ENCODE results near the gene HOXC4.
"Not testable (repeated sequence)": the region's sequence is repeated elsewhere in the genome, so short reads cannot be mapped to it uniquely, and the experiment has no call there.

Gene HOXC4

DNA sequence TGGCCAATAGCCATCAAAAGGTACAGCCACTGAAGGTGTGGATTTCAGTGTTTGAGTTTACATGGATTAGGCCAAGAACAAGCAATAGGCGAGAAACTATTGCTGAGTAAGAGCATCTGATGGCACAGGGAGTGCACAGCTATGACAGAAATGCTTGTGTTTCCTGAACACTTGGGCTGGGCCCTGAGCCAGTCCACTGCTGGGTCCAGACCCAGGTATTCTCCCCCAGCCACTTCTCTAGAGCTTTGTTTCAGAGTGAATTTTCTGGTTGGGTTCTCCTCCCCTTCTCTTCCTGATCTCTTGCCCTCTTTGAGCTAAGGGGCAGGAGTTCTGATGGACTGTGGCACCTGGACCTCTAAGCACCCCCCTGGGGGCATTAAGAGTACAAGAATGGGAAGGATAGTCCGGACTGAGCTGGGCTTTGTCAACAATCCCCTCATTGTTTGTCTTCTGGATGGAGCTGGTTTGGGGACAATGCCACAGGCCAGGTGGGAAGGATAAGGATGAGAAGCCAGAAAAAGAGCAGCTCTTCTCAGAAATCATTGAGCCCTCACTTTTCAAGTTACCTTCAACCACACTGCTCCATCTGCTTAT lies 12.4 kb upstream of the HOXC4 start:
- no peak for DNase-seq

DNA sequence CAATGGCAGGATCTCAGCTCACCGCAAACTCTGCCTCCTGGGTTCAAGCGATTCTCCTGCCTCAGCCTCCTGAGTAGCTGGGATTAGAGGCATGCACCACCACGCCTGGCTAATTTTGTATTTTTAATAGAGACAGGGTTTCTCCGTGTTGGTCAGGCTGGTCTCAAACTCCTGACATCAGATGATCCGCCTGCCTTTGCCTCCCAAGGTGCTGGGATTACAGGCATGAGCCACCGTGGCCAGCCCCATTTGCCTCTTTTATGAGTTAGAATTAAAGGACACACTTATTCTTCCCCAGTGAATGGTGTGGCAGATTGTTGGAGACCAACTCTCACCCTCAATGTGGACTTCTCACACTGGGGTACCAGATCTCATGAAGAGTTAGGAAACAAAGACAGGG lies 11.6 kb upstream of the HOXC4 start:
- not testable (repeated sequence) for DNase-seq

- DNase-seq: no peak
Observed at GRCh38 chr12:54042970-54043853, 10.4 kb upstream of the HOXC4 start.

GRCh38 chr12:54044425-54045103 lies 9.1 kb upstream of the HOXC4 start:
- no peak for DNase-seq

DNA sequence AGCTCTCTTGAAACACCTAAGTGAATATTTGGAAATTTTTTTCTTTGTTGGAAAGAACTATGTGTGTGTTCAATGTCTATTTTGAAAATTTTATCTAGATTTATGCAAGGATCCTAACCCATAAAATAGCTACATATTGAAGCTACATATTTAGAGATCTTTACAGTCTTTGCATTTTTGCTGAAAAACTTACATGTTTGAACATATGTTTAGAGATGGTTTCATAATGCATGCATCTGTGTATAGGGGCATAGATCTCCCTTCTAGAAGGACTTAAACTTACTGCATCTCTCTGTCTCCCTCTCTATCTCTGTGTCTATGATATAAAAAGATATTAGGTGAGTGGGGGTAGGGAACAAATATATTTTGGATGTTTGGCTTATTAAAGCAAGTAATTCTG lies 8.2 kb upstream of the HOXC4 start:
- DNase-seq: no peak

DNA sequence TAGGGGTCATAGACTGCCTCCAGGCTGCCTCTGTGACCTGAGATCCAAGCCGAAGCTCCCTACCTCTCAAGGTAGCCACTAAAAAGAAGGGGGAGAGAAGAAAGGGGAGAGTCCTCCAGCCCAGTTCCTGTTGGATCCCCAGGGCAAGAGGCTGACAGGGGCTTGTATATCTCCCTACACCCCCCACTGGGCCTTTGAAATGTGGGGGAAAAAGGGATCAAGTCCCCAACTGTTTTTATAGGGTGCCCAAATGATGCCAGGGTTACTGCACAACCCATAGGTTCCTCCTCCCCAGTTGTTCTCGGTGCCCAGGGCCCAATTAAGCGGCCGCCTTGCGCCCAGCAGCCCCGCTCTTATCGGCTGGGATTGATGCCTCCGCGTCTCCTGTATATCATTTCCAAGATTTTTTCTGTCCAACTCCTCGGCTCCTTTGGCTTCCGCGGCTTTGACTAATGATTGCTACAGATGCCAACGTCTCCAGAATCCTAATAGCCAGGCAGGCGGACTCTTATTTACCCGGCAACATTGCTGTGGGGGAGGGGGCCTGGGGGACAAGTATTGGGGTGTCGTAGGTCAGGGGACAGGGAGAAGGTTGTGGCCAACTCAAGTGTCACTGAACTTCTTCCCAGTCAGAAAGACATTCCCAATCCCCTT lies 7.6 kb upstream of the HOXC4 start:
- no peak for DNase-seq

- DNase-seq: no peak
Observed at GRCh38 chr12:54046809-54047159, 6.9 kb upstream of the HOXC4 start.

DNA sequence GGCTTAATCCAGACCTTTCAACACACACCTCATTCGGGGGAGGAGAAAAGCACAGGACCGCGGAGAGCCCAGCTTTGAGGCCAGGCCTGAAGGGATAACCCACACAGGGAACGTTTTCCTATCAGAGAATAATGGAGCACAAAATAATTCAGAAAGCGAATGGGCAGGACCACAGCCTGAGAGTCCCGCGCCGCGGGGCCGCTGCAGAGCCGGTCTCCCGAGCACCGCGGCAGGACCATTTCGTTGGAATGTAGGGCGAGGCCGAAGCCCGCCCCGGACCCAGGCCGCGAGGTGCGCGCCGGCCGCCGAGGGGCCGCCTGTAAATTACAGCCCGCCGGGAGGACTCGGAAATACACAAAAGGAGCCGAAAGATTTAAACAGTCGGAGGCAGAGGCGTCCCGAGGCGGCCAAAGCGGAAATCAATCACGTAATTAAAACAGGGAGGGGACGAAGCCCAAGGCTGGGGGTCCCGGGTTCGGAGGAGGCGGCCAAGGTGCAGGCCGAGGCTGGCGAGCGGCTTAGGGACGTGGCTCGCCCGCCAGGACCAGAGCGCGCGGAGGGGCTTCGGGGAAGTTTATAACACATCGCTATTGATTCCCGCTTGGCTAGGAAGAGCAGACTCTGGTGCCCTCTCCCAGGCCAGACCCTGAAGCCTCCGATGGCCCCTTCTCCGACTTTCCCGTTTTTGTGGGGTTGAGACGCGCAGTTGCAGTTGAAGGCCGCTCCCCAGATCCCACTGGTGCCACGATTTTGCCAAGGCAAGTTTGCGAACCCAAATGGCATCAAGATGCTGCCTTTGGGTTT lies 6.3 kb upstream of the HOXC4 start:
- DNase-seq: no peak

GRCh38 chr12:54047964-54048303 lies 5.7 kb upstream of the HOXC4 start:
- no peak for DNase-seq

- DNase-seq: no peak
Observed at GRCh38 chr12:54048406-54049093, 5.1 kb upstream of the HOXC4 start.

GRCh38 chr12:54049108-54049507 lies 4.5 kb upstream of the HOXC4 start:
- no peak for DNase-seq

DNA sequence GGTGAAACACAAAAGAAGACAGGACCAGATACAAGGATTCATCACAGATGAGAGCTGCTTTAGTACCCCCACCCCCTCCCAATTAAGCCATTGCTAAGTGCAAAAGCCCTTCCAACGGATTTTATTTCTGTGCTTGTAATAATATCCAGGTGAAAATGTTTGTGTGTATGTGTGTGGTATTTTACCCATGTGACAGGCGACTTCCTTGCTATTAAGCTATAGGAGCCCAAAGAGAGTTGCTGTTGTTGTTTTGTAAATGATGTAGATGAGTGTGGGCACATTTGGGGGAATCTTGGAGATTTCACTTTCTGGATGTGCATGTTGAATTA lies 3.2 kb upstream of the HOXC4 start:
- no peak for DNase-seq

DNA sequence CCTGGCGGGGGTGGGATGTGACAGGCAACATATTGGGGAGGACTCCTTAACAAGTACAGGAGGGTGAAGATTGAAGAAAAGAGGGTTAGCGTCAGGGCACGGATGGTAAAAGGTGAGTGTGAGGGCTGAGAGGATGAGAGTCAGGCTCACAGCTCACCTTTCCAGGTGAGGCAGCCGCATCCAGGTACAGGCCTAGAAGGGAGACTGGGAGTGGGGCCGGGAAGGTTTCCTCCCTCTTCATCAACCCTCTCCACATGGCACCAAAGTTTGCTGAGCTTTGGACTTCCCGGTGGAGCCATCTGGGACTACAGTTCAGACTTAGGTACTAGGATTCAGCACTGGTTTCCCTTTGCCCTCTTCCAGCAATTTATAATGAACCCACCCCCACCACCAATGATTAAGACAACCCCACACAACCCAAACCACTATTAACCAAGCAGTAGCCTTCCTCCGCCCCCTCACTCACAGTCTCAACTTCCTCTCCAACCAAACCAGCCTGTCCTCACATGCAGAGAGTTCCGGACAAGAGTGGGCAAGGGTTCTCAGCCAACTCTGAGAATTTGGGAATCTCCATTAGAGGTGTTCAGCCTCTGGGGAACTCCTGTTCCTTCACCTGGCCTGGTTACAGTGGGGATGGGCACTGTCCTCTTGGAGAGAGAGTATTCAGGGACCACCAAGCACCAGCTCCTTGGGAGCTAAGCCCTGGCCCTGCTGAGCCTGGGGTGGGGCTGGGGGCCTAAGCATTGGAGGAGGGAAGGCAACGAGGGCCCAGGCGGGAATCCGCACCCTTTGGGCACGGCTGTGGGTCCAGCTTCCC lies 2.4 kb upstream of the HOXC4 start:
- DNase-seq: no peak

DNA sequence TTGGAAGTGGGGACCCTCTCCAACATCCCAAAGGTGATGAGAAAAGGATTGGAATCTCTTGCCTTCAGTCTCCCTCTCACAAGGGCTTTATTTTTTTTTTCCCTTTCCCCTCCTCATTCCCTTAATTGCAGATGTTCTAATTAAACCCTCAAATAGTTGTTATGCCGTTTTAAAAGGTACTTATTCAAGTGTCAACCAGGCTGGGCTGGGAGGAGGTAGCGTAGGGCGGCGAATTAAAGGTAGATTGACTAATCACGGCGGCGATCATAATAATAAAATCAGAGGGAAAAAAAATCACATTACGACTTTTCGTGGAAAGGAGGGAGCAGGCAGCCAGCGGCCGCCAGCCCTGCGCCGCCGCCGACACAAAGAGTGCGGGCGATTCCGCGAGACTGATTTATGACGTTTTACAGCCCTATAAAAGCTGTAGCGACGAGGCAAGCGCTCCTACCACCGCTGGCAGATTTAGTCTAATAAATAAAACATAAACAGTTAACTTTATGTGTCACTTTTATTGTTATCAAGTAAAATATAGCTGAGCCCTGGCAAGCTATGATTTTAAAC lies 1.7 kb upstream of the HOXC4 start:
- no peak for DNase-seq

DNA sequence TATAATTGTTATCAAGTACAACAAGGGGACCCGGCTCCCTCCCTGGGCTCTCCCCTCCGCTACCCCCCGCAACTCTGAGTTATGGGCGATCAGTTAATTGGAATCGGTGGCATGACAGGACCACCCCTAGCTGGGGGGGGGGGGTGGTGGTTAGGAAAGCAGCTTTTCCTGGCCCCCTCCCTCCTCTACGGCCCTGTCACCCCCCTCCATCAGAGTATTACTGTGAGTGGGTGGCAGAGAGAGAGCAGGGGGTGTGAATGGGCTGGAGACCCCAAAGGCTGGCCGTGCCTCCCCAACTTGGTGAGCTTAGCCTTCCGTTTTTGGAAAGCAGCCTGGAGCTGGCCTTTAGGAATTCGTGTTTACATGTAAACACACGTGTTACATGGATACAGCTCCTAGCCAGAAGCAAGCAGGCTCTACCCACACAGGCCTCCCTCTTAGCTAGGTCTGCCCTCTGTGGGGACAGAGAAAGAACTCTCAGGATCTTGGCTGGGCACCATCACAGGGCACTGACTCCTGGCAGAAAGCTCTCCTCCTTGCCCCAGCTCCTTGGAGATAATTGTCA lies 1.1 kb upstream of the HOXC4 start:
- no peak for DNase-seq

GRCh38 chr12:54053003-54053750 lies 458 bp upstream of the HOXC4 start:
- no peak for DNase-seq

DNA sequence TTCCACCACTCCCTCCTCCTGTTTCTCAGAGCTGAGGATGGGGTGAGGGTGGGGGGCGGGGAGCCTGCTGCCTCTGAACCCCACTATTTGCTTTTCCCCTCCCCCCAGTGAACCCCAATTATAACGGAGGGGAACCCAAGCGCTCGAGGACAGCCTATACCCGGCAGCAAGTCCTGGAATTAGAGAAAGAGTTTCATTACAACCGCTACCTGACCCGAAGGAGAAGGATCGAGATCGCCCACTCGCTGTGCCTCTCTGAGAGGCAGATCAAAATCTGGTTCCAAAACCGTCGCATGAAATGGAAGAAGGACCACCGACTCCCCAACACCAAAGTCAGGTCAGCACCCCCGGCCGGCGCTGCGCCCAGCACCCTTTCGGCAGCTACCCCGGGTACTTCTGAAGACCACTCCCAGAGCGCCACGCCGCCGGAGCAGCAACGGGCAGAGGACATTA lies 1.1 kb downstream of the HOXC4 start:
- DNase-seq: no peak

GRCh38 chr12:54055552-54055951 lies 1.9 kb downstream of the HOXC4 start:
- no peak for DNase-seq

DNA sequence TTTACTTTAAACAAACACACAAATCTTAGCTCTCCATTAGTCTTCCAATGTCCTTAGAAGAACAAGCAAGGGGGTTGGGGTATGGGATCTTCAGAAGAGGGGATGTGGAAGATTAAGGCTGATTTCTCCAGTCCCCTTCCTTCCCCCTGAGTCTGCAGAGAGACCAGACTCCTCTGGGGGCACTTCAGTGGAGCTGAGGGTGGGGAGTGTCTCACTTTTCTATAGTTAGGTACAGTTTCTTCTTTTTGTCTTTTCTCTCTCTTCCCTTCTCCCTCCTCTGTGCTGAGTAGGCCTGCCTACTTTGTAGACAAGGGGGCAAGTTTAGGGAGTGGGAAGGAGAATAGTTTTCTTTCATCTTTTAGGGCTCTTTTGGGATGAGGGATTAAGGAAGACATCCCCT lies 2.5 kb downstream of the HOXC4 start:
- DNase-seq: no peak
